Neural progenitor cell (in vitro differentiated cells): ENCODE data around the gene MYH10. TPM values are rescaled to one million over a fixed set of nuclear protein-coding genes. Genes with fewer than 3 reads are reported as not detected.
A peak's percentile ranks its signal among the peaks of the same experiment; 100 is the strongest.

Experiments
- DNase-seq: peaks from one replicate; pipeline ENCODE4 v3.0.0-alpha.2; 2016; ENCODE audit warnings: low spot score
- H2AFZ ChIP-seq: fragments of 200-600 bp; sonication (generic); replicated peaks from 2 replicates; pipeline ENCODE4 v1.6.1; 2016; ENCODE audit warnings: antibody characterized with exemption
- H3F3A ChIP-seq: fragments of 200-600 bp; sonication (generic); 2 replicates; pipeline ENCODE4 v1.6.1; 2016; ENCODE audit warnings: antibody characterized with exemption, low read depth
- H3K27ac ChIP-seq: fragments of 200-600 bp; sonication (generic); 2 replicates; pipeline ENCODE4 v1.5.1; 2016; ENCODE audit warnings: mild to moderate bottlenecking
- H3K27me3 ChIP-seq: fragments of 200-600 bp; sonication (generic); 2 replicates; pipeline ENCODE4 v1.6.1; 2016; ENCODE audit warnings: mild to moderate bottlenecking, moderate library complexity
- H3K36me3 ChIP-seq: fragments of 200-600 bp; sonication (generic); 2 replicates; pipeline ENCODE4 v1.5.1; 2016
- H3K4me1 ChIP-seq: fragments of 200-600 bp; sonication (generic); 2 replicates; pipeline ENCODE4 v1.6.1; 2016; ENCODE audit warnings: mixed run types
- H3K4me2 ChIP-seq: fragments of 200-600 bp; sonication (generic); 2 replicates; pipeline ENCODE4 v1.6.1; 2016
- H3K4me3 ChIP-seq: fragments of 200-600 bp; sonication (generic); 2 replicates; pipeline ENCODE4 v1.5.1; 2016
- H3K79me2 ChIP-seq: fragments of 200-600 bp; sonication (generic); 2 replicates; pipeline ENCODE4 v1.6.1; 2016; ENCODE audit warnings: low read depth
- H3K9ac ChIP-seq: fragments of 200-600 bp; sonication (generic); 2 replicates; pipeline ENCODE4 v1.6.1; 2016
- H3K9me3 ChIP-seq: fragments of 200-600 bp; sonication (generic); 2 replicates; pipeline ENCODE4 v1.5.1; 2016; ENCODE audit warnings: low read depth
- H4K20me1 ChIP-seq: fragments of 200-600 bp; sonication (generic); 2 replicates; pipeline ENCODE4 v1.6.1; 2016; ENCODE audit warnings: low read depth
- H3K27ac Mint-ChIP-seq: 3 replicates; pipeline ENCODE4 v1.8.0; 2021; ENCODE audit warnings: mixed read lengths
- H3K27me3 Mint-ChIP-seq: 2 replicates; pipeline ENCODE4 v1.8.0; 2022; ENCODE audit warnings: low read depth, mild to moderate bottlenecking, inconsistent platforms, moderate library complexity, mixed read lengths; ENCODE audit not compliant: insufficient read depth
- H3K36me3 Mint-ChIP-seq: 3 replicates; pipeline ENCODE4 v1.8.0; 2021; ENCODE audit warnings: mixed read lengths
- H3K4me1 Mint-ChIP-seq: 3 replicates; pipeline ENCODE4 v1.8.0; 2021; ENCODE audit warnings: mixed read lengths
- H3K4me3 Mint-ChIP-seq: 3 replicates; pipeline ENCODE4 v1.8.0; 2021; ENCODE audit warnings: mild to moderate bottlenecking, moderate library complexity, mixed read lengths
- H3K9me3 Mint-ChIP-seq: 3 replicates; pipeline ENCODE4 v1.8.0; 2020; ENCODE audit warnings: mixed read lengths
- EZH2 ChIP-seq: fragments of 200-600 bp; sonication (generic); IDR thresholded peaks from 2 replicates; pipeline ENCODE4 v1.6.1; 2017; ENCODE audit warnings: antibody characterized with exemption, mild to moderate bottlenecking, moderate library complexity
- EZH2phosphoT487 ChIP-seq: fragments of 200-600 bp; sonication (generic); IDR thresholded peaks from 2 replicates; pipeline ENCODE4 v1.6.1; 2017; ENCODE audit warnings: antibody characterized with exemption
- total RNA-seq: library from RNA; depleted of rRNA; stranded (reverse); fragments of >200 nt; gene quantifications from 2 replicates; pipeline ENCODE4 v1.2.3, GENCODE V29; 2015; ENCODE audit warnings: low replicate concordance
- TF ChIP-seq, protein P1 (sequence below): fragments of 200-600 bp; sonication (generic); IDR thresholded peaks from 2 replicates; pipeline ENCODE4 v1.5.1; 2017; ENCODE audit warnings: antibody characterized with exemption, mild to moderate bottlenecking

The MYH10 gene
- total RNA-seq, 1 donor from 2014 or later = 213 TPM

DNA sequence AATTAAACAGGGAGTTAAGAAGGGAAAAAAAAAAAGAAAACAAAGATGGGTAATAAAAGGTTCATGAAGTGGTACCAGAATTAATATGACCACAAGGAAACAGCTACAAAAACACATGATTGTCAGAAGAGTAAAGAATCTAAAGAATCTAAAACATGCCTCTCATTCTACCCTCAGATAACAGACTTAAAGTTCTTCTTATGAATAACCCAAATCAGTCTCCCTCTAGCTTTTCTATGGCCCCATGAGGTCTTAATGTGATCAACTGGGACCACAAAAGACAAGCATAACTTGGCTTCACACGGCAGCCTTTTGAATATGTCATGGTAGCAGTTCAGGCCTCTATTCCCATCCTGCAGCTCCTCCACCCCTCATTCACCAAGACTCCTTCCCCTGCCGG lies 6.9 kb downstream of the MYH10 start:
- peaks cover 9% of the 10 kb centered on the region for H3K36me3 ChIP-seq
- H3K27me3 ChIP-seq = no peaks in the 10 kb centered on the region
- Mint-ChIP-seq H3K4me3 (no peak overlapping the region), H3K27me3 (peaks cover 5% of the 10 kb centered on the region), H3K36me3 (peaks cover 54% of the 10 kb centered on the region), H3K9me3 (peaks cover 38% of the 10 kb centered on the region), H3K27ac (peak overlapping the region; percentile 27), H3K4me1 (peaks cover 29% of the 10 kb centered on the region)
- no peaks in the 10 kb centered on the region for H3F3A ChIP-seq
- no peak for TF ChIP-seq EZH2
- no peak for TF ChIP-seq EZH2phosphoT487
- TF ChIP-seq, protein P1, sequence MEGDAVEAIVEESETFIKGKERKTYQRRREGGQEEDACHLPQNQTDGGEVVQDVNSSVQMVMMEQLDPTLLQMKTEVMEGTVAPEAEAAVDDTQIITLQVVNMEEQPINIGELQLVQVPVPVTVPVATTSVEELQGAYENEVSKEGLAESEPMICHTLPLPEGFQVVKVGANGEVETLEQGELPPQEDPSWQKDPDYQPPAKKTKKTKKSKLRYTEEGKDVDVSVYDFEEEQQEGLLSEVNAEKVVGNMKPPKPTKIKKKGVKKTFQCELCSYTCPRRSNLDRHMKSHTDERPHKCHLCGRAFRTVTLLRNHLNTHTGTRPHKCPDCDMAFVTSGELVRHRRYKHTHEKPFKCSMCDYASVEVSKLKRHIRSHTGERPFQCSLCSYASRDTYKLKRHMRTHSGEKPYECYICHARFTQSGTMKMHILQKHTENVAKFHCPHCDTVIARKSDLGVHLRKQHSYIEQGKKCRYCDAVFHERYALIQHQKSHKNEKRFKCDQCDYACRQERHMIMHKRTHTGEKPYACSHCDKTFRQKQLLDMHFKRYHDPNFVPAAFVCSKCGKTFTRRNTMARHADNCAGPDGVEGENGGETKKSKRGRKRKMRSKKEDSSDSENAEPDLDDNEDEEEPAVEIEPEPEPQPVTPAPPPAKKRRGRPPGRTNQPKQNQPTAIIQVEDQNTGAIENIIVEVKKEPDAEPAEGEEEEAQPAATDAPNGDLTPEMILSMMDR = no peak
- H3K27ac ChIP-seq = peak overlapping the region; percentile 19
- no peak for DNase-seq
- no peak overlapping the region for H2AFZ ChIP-seq
- H3K4me3 ChIP-seq = no peak overlapping the region
- peaks cover 99% of the 10 kb centered on the region for H4K20me1 ChIP-seq
- peaks cover 17% of the 10 kb centered on the region for H3K4me1 ChIP-seq
- H3K9ac ChIP-seq = no peak overlapping the region
- peak overlapping the region; percentile 12 for H3K4me2 ChIP-seq
- peaks cover 100% of the 10 kb centered on the region for H3K79me2 ChIP-seq
- no peaks in the 10 kb centered on the region for H3K9me3 ChIP-seq

DNA sequence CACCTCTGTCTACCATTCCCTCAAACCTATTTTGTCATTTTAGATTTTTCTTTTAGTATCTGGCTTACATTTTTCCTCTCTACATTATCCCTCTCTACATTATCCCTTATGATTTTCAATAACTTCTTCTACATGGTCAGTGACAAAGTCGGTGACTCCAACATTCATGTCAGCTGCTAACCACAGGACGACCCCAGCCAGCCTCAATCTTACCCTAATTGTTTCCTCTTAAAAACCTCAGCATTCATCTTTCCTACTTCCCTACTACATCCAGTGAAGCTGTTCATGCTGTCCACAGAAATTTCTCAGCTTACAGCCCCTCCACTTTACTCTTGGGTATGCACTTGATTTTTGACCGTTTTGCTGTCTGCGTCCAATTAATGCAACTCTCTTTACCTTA lies 8.3 kb downstream of the MYH10 start:
- TF ChIP-seq EZH2 (no peak), EZH2phosphoT487 (no peak)
- TF ChIP-seq, protein P1 = no peak
- H3K36me3 ChIP-seq = peaks cover 16% of the 10 kb centered on the region
- H2AFZ ChIP-seq = no peak overlapping the region
- H3K27ac ChIP-seq = no peak overlapping the region
- no peak for DNase-seq
- no peak overlapping the region for H3K4me2 ChIP-seq
- no peak overlapping the region for H3K4me3 ChIP-seq
- H3K9me3 ChIP-seq = no peaks in the 10 kb centered on the region
- H3K27ac Mint-ChIP-seq = no peak overlapping the region
- no peak overlapping the region for H3K4me3 Mint-ChIP-seq
- no peaks in the 10 kb centered on the region for H3F3A ChIP-seq
- H3K36me3 Mint-ChIP-seq = peaks cover 64% of the 10 kb centered on the region
- H4K20me1 ChIP-seq = peaks cover 85% of the 10 kb centered on the region
- peaks cover 100% of the 10 kb centered on the region for H3K79me2 ChIP-seq
- no peak overlapping the region for H3K9ac ChIP-seq
- H3K4me1 ChIP-seq = peaks cover 3% of the 10 kb centered on the region
- H3K4me1 Mint-ChIP-seq = peaks cover 15% of the 10 kb centered on the region
- H3K27me3 Mint-ChIP-seq = peaks cover 5% of the 10 kb centered on the region
- peaks cover 46% of the 10 kb centered on the region for H3K9me3 Mint-ChIP-seq
- H3K27me3 ChIP-seq = no peaks in the 10 kb centered on the region

DNA sequence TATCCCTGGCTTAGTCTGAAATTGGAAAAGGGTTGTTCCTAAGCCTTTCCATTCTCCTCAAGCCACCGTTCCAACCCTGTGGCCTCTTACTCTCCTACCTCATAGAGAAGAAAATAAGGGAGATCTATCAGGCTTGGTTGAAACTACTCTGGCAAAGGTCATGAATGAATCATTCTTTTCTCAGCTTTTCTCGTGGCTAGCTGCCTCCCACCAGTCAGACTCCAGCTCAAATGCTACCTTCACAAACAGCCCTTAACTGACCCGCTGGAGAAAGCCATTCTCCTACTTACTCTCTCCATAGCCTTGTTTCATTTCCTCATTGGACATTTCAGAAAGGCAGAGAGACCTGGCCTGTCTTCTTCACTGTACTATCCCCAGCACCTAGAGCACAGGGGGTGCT lies 8.9 kb downstream of the MYH10 start:
- peaks cover 79% of the 10 kb centered on the region for H4K20me1 ChIP-seq
- Mint-ChIP-seq H3K4me3 (no peak overlapping the region), H3K9me3 (peaks cover 52% of the 10 kb centered on the region), H3K27me3 (peaks cover 5% of the 10 kb centered on the region), H3K27ac (no peak overlapping the region), H3K36me3 (peaks cover 70% of the 10 kb centered on the region), H3K4me1 (peaks cover 14% of the 10 kb centered on the region)
- H3K9me3 ChIP-seq = no peaks in the 10 kb centered on the region
- H3K4me1 ChIP-seq = no peaks in the 10 kb centered on the region
- peak overlapping the region; percentile 10 for H3K27ac ChIP-seq
- TF ChIP-seq, protein P1 = no peak
- no peak for DNase-seq
- H3K4me2 ChIP-seq = no peak overlapping the region
- no peaks in the 10 kb centered on the region for H3K27me3 ChIP-seq
- peaks cover 100% of the 10 kb centered on the region for H3K79me2 ChIP-seq
- H3K36me3 ChIP-seq = peaks cover 21% of the 10 kb centered on the region
- H3K9ac ChIP-seq = no peak overlapping the region
- H3F3A ChIP-seq = no peaks in the 10 kb centered on the region
- H2AFZ ChIP-seq = no peak overlapping the region
- H3K4me3 ChIP-seq = no peak overlapping the region
